ENCODE measurements around the gene CTBS. TPM values are rescaled to one million over a fixed set of nuclear protein-coding genes. Genes with fewer than 3 reads are reported as not detected.

CTBS gene, protein sequence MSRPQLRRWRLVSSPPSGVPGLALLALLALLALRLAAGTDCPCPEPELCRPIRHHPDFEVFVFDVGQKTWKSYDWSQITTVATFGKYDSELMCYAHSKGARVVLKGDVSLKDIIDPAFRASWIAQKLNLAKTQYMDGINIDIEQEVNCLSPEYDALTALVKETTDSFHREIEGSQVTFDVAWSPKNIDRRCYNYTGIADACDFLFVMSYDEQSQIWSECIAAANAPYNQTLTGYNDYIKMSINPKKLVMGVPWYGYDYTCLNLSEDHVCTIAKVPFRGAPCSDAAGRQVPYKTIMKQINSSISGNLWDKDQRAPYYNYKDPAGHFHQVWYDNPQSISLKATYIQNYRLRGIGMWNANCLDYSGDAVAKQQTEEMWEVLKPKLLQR
- 10.0 and 13.2 TPM in 2 replicates for total RNA-seq (2021)
- Bru-seq, nascent RNA, result percentile 80 among the genes with signal in this experiment
- percentile 65 among the genes with signal in this experiment for BruChase-seq, experiment 1, labeled RNA remaining after a 2-hour chase
- BruChase-seq, experiment 2, labeled RNA remaining after a 6-hour chase, result percentile 65 among the genes with signal in this experiment
- long read RNA-seq, full-length matches to known transcripts, result 30 of 47 reads
- long read RNA-seq, partial matches to known transcripts, result 4 of 47 reads
- long read RNA-seq, other reads (novel, unspliced or antisense), result 13 of 47 reads

DNA sequence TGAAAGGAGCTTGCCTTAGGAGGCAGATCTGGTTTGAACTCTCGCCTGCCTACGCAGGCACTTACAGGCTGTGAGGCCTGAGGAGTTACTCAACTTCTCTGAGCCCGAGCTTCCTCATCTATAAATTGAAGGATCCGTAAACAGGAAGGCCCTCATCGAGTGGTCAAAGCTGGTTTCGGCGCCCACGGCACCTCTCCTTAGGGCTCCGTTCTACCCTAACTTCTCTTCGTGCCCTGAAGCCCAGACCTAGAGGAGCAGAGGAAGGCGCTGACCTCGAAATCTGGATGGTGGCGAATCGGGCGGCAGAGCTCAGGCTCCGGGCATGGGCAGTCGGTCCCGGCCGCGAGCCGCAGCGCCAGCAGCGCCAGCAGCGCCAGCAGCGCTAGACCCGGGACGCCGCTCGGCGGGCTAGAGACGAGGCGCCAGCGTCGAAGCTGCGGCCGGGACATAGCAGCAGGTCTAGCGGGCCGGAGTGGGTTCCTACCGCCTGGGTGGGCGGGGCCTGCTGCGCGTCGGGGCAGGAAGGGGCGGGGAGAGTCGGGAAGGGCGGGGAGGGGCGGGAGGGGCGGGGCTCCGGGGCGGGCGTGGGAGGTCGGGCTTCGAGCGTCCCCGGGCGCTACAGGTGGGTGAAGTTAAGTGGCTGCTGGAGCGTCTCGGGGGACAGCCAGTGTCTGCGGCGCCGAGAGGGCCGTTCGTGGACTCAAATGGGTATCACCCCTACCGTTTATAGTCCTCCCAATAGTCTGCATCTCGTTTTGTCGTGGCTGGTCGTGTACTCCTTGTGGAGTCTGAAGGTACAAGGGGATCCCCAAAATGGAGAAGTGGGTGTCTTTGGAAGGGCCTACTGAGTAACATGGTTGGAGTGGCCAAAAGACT lies at the start of gene CTBS:
CTBS (minus strand) TSS at position 474 of the 876 bp plus-strand sequence; CDS start at position 449, 25 bp downstream.
- ChIA-PET POLR2A (ENCODE audit: low non-redundant PET) (interaction anchor here (0.6 kb wide), 1 partner anchor 137 kb away, joined by 3 read pairs; no protein-coding TSS in a partner anchor), CTCF (interaction anchor here (1.3 kb wide), 1 partner anchor 46 kb away, joined by 4 read pairs; no protein-coding TSS in a partner anchor)
- Histone ChIP-seq H3K36me3 (ENCODE audit: insufficient read depth, low read length, poor library complexity, severe bottlenecking) (peaks cover 2% of the 10 kb centered on the region), H3K4me1 (ENCODE audit: insufficient read depth, low read length, poor library complexity, severe bottlenecking) (peaks cover 16% of the 10 kb centered on the region), H3K27me3 (replicated peaks; ENCODE audit: insufficient read depth, low read depth, low read length, poor library complexity) (no peaks in the 10 kb centered on the region), H3K4me3 (ENCODE audit: low read depth, low read length, poor library complexity, severe bottlenecking) (peak within 1 kb of the TSS; percentile 82), H3K27ac (ENCODE audit: low read depth, low read length, poor library complexity, severe bottlenecking) (peak within 1 kb of the TSS; percentile 98), H3K9me3 (ENCODE audit: low read depth, low read length, poor library complexity, severe bottlenecking) (no peaks in the 10 kb centered on the region)
- intact Hi-C loops (cut with micrococcal nuclease; ENCODE audit: unreplicated experiment), result no loop called here
- TF ChIP-seq, protein P1, sequence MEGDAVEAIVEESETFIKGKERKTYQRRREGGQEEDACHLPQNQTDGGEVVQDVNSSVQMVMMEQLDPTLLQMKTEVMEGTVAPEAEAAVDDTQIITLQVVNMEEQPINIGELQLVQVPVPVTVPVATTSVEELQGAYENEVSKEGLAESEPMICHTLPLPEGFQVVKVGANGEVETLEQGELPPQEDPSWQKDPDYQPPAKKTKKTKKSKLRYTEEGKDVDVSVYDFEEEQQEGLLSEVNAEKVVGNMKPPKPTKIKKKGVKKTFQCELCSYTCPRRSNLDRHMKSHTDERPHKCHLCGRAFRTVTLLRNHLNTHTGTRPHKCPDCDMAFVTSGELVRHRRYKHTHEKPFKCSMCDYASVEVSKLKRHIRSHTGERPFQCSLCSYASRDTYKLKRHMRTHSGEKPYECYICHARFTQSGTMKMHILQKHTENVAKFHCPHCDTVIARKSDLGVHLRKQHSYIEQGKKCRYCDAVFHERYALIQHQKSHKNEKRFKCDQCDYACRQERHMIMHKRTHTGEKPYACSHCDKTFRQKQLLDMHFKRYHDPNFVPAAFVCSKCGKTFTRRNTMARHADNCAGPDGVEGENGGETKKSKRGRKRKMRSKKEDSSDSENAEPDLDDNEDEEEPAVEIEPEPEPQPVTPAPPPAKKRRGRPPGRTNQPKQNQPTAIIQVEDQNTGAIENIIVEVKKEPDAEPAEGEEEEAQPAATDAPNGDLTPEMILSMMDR (conservative IDR thresholded peaks at IDR 0.05; ENCODE audit: low read depth, low read length), result no peak
- TF ChIP-seq EZH2 (IDR thresholded peaks at IDR 0.05; ENCODE audit: borderline replicate concordance, low read depth, low read length, poor library complexity, severe bottlenecking), result no peak
- peak; percentile 91 for DNase-seq (ENCODE audit: low spot score)
- BruUV-seq (replicated peaks), result no TSS peak

DNA sequence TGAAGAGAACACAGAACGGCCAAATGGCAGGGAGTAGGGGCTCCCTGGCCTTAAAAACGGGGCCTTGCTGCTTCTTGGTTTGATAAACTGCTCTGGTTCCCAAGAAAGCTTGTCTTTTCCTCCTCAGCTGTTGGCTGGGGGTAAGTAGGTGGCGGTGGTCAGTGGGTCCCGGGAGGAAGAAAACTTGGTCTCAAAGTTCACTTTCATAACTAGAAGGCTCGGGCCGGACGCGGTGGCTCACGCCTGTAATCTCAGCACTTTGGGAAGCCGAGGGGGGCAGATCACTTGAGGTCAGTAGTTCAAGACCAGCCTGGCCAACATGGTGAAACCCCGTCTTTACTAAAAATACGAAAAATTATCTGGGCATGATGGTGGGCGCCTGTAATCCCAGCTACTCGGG lies 47.3 kb upstream of the CTBS start:
- no peak for DNase-seq (ENCODE audit: low spot score)
- Histone ChIP-seq H3K4me3 (ENCODE audit: low read depth, low read length, poor library complexity, severe bottlenecking) (no peak overlapping the region), H3K27me3 (replicated peaks; ENCODE audit: insufficient read depth, low read depth, low read length, poor library complexity) (no peaks in the 10 kb centered on the region), H3K9me3 (ENCODE audit: low read depth, low read length, poor library complexity, severe bottlenecking) (no peaks in the 10 kb centered on the region), H3K27ac (ENCODE audit: low read depth, low read length, poor library complexity, severe bottlenecking) (no peak overlapping the region), H3K4me1 (ENCODE audit: insufficient read depth, low read length, poor library complexity, severe bottlenecking) (peaks cover 15% of the 10 kb centered on the region), H3K36me3 (ENCODE audit: insufficient read depth, low read length, poor library complexity, severe bottlenecking) (no peaks in the 10 kb centered on the region)
- BruUV-seq (replicated peaks), result no TSS peak
- intact Hi-C loops (cut with micrococcal nuclease; ENCODE audit: unreplicated experiment), result loop anchor here (1.0 to 10.0 kb wide), 5 partner anchors 115 to 717 kb away; partner anchors contain the start of genes GNG5, PRKACB and SPATA1
- ChIA-PET POLR2A (ENCODE audit: low non-redundant PET) (no interaction called here), CTCF (no interaction called here)
- TF ChIP-seq, protein P1 (conservative IDR thresholded peaks at IDR 0.05; ENCODE audit: low read depth, low read length), result no peak
- no peak for TF ChIP-seq EZH2 (IDR thresholded peaks at IDR 0.05; ENCODE audit: borderline replicate concordance, low read depth, low read length, poor library complexity, severe bottlenecking)

Data from A673 (cell line).